Peyer's patch (tissue), 4 donors: ENCODE results near the gene ARL6IP4. TPM values are rescaled to one million over a fixed set of nuclear protein-coding genes. Genes with fewer than 3 reads are reported as not detected.

Experiments
- DNase-seq, 3 donors: peaks; one replicate each; pipeline ENCODE4 v3.0.0-alpha.2; 2017 to 2019
- H3K27ac ChIP-seq, 4 donors: fragments of 200-600 bp; sonication (generic); one replicate each; pipeline ENCODE4 v1.5.1; 2016 to 2019
- H3K27me3 ChIP-seq, 2 donors: fragments of 200-600 bp; sonication (generic); one replicate each; pipeline ENCODE4 v1.5.1; 2019
- H3K36me3 ChIP-seq, 3 donors: fragments of 200-600 bp; sonication (generic); one replicate each; pipeline ENCODE4 v1.5.1; 2016 to 2019
- H3K4me1 ChIP-seq, 4 donors: fragments of 200-600 bp; sonication (generic); one replicate each; pipeline ENCODE4 v1.5.1; 2016 to 2019
- H3K4me3 ChIP-seq, 4 donors: fragments of 200-600 bp; sonication (generic); 1 replicate in 3 of 4; 2 replicates in 1 of 4; pipeline ENCODE4 v1.5.1; 2016 to 2019; ENCODE audit warnings: mild to moderate bottlenecking in 1 of 4
- H3K9me3 ChIP-seq, 4 donors: fragments of 200-600 bp; sonication (generic); one replicate each; pipeline ENCODE4 v1.5.1; 2016 to 2019; ENCODE audit warnings: mild to moderate bottlenecking in 1 of 4
- CTCF ChIP-seq, 6 experiments: fragments of 450-650 bp in 4 of 6; fragments of 200-600 bp in 2 of 6; sonication (generic) in 1 of 6; IDR thresholded peaks; one replicate each; pipeline ENCODE4 v1.5.1; 2017 to 2019; ENCODE audit warnings: antibody characterized with exemption in 6 of 6, mild to moderate bottlenecking in 3 of 6, moderate library complexity in 1 of 6
- POLR2A ChIP-seq, 2 donors: fragments of 450-650 bp; IDR thresholded peaks; one replicate each; pipeline ENCODE4 v1.5.1; 2017; ENCODE audit warnings: antibody characterized with exemption in 2 of 2, mild to moderate bottlenecking in 2 of 2, moderate library complexity in 2 of 2
- total RNA-seq, 4 donors: library from RNA; depleted of rRNA; stranded (reverse); fragments of >200 nt; gene quantifications; one replicate each; pipeline ENCODE4 v1.1.0, GENCODE V29; 2016

ARL6IP4 gene
- total RNA-seq, 4 donors from 2014 or later, result 155 to 216 (median 180) TPM

GRCh38 chr12:122978507-122978955 lies 1.9 kb upstream of the ARL6IP4 start:
- Histone ChIP-seq H3K27ac (no peak overlapping the region), H3K9me3 (no peaks in the 10 kb centered on the region), H3K4me1 (peaks cover 10 to 75% (median 28%) of the 10 kb centered on the region in 4 donors), H3K27me3 (no peaks in the 10 kb centered on the region), H3K4me3 (no peak overlapping the region), H3K36me3 (peaks cover 0 to 23% (median 0%) of the 10 kb centered on the region in 3 donors)
- DNase-seq, result no peak
- TF ChIP-seq CTCF (IDR thresholded peaks at IDR 0.05) (no peak), POLR2A (IDR thresholded peaks at IDR 0.05) (no peak)

GRCh38 chr12:122979001-122979907 lies 1.2 kb upstream of the ARL6IP4 start:
- Histone ChIP-seq H3K36me3 (peaks cover 0 to 28% (median 0%) of the 10 kb centered on the region in 3 donors), H3K4me3 (peak overlapping the region; percentile 82 to 98 (median 97)), H3K4me1 (peaks cover 10 to 76% (median 32%) of the 10 kb centered on the region in 4 donors), H3K27ac (peak overlapping the region; percentile 4 to 94 (median 86)), H3K27me3 (no peaks in the 10 kb centered on the region), H3K9me3 (no peaks in the 10 kb centered on the region)
- DNase-seq, result no peak
- TF ChIP-seq POLR2A (IDR thresholded peaks at IDR 0.05) (no peak), CTCF (IDR thresholded peaks at IDR 0.05) (no peak)

DNA sequence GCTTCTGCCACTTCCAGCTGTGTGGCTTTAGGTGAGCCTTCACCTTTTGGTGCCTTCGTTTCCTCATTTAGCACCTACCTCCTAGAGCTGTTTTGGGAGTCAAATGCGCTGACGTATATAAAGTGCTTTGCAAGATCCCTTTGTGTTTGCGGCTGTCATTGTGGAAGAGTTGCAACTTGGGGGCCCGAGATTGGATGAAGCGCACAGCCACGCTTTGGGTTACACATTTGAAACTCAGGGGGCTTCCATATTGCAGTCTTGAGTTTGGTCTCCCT lies 636 bp upstream of the ARL6IP4 start:
- no peak for DNase-seq
- H3K27ac ChIP-seq, result peak overlapping the region; percentile 81 to 94 (median 86)
- H3K4me3 ChIP-seq, result peak overlapping the region; percentile 82 to 98 (median 97)
- H3K4me1 ChIP-seq, result peaks cover 10 to 82% (median 34%) of the 10 kb centered on the region in 4 donors
- TF ChIP-seq CTCF (IDR thresholded peaks at IDR 0.05) (no peak), POLR2A (IDR thresholded peaks at IDR 0.05) (no peak)
- no peaks in the 10 kb centered on the region for H3K9me3 ChIP-seq
- H3K27me3 ChIP-seq, result no peaks in the 10 kb centered on the region
- peaks cover 0 to 28% (median 0%) of the 10 kb centered on the region in 3 donors for H3K36me3 ChIP-seq

- Histone ChIP-seq H3K36me3 (peaks cover 0 to 28% (median 0%) of the 10 kb centered on the region in 3 donors), H3K4me1 (peaks cover 10 to 83% (median 34%) of the 10 kb centered on the region in 4 donors)
- no peak for DNase-seq
These were observed 573 bp downstream of the ARL6IP4 start for GRCh38 chr12:122981036-122981471.

More at GRCh38 chr12:122981036-122981471, 573 bp downstream of the ARL6IP4 start:
- Histone ChIP-seq H3K9me3 (no peaks in the 10 kb centered on the region), H3K27me3 (no peaks in the 10 kb centered on the region), H3K27ac (peak overlapping the region; percentile 81 to 94 (median 86)), H3K4me3 (peak overlapping the region; percentile 82 to 98 (median 97))
- TF ChIP-seq POLR2A (IDR thresholded peaks at IDR 0.05) (no peak), CTCF (IDR thresholded peaks at IDR 0.05) (no peak)
